ENCODE data around the gene ANG. TPM values are rescaled to one million over a fixed set of nuclear protein-coding genes. Genes with fewer than 3 reads are reported as not detected.

The ANG gene
- total RNA-seq, 1 experiment from 2014 or later = 3.2 TPM

- H4K91ac ChIP-seq (ENCODE audit: insufficient read length, low read depth, low read length) = no peak overlapping the region
- peak overlapping the region; percentile 93 for H3K27ac ChIP-seq (ENCODE audit: insufficient read length, low read depth, low read length)
Measured at GRCh38 chr14:20706657-20707355, 18.2 kb downstream of the ANG start.

More at GRCh38 chr14:20706657-20707355, 18.2 kb downstream of the ANG start:
- no CpG with 5 or more reads among the region's 4 CpGs for WGBS (ENCODE audit: extremely low coverage, insufficient read length, low lambda C conversion rate)
- Histone ChIP-seq H2BK5ac (ENCODE audit: insufficient read length, low read length) (no peak overlapping the region), H3K79me1 (ENCODE audit: insufficient read depth, low read depth, low read length, poor library complexity, severe bottlenecking) (no peaks in the 10 kb centered on the region), H3K9ac (ENCODE audit: extremely low read depth, insufficient read length, low read length) (no peak overlapping the region), H3K23me2 (ENCODE audit: insufficient read length, low read depth, low read length, poor library complexity, severe bottlenecking) (no peaks in the 10 kb centered on the region), H2AK5ac (ENCODE audit: insufficient read length, low read length) (no peak overlapping the region), H3T11ph (ENCODE audit: low read length) (no peak overlapping the region), H3K23ac (ENCODE audit: insufficient read length, low read depth, low read length) (no peak overlapping the region), H2BK15ac (ENCODE audit: low read depth, low read length) (no peak overlapping the region), H4K20me1 (ENCODE audit: control insufficient read depth, insufficient read depth, insufficient read length) (no peaks in the 10 kb centered on the region), H3K4me1 (ENCODE audit: insufficient read depth, low read length) (no peaks in the 10 kb centered on the region; the same call in 1 of the 2 replicates), H3K79me2 (ENCODE audit: insufficient read depth, low read length) (no peaks in the 10 kb centered on the region), H2BK120ac (ENCODE audit: low read depth, low read length, poor library complexity, severe bottlenecking) (no peak overlapping the region), H3K4me2 (ENCODE audit: insufficient read depth, insufficient read length, low read length) (peak overlapping the region; percentile 17), H4K8ac (replicated peaks; ENCODE audit: insufficient read length, low read depth, low read length) (no peak overlapping the region), H2BK20ac (ENCODE audit: low read depth, low read length, poor library complexity, severe bottlenecking) (no peak overlapping the region), H3K56ac (ENCODE audit: insufficient read length, low read depth, low read length) (no peak overlapping the region), H2BK12ac (ENCODE audit: insufficient read length, low read depth, low read length) (no peak overlapping the region), H3K27me3 (ENCODE audit: insufficient read depth, low read length) (no peaks in the 10 kb centered on the region), H3K9me3 (ENCODE audit: control insufficient read depth, low read depth, low read length) (peaks cover 15% of the 10 kb centered on the region), H3K4ac (ENCODE audit: low read depth, low read length) (no peak overlapping the region), H3K18ac (ENCODE audit: insufficient read length, low read depth, low read length) (peak overlapping the region; percentile 18), H3K14ac (ENCODE audit: insufficient read depth, low read length) (no peak overlapping the region), H4K5ac (ENCODE audit: insufficient read length, low read depth, low read length) (no peak overlapping the region), H2AFZ (ENCODE audit: low read length) (no peak overlapping the region)
- Mint-ChIP-seq H3K9me3 (peaks cover 5 to 9% of the 10 kb centered on the region in 2 experiments), H3K36me3 (ENCODE audit: insufficient read depth in 1 of 3, low read depth in 3 of 3) (peaks cover 0 to 6% (median 0%) of the 10 kb centered on the region in 3 experiments; a peak in 4 of 7 replicates), H3K27me3 (ENCODE audit: low read depth) (no peaks in the 10 kb centered on the region), H3K27ac (no peak overlapping the region; a peak in 2 of 7 replicates), H3K4me3 (0 out of 5 replicates have a peak overlapping the region, but pooled peaks of 1 of the 2 experiments have one; percentile 16), H3K4me1 (peaks cover 0 to 3% of the 10 kb centered on the region in 2 experiments; a peak in 2 of 4 replicates)
- no peak for TF ChIP-seq CTCF (conservative IDR thresholded peaks at IDR 0.05)
- no peak for DNase-seq

Data from H9 (cell line).